Measurements from ENCODE around the gene WDR5. TPM values are rescaled to one million over a fixed set of nuclear protein-coding genes. Genes with fewer than 3 reads are reported as not detected.

WDR5 gene
- total and polyA plus RNA-seq, 4 donors = 15.7 to 27.3 (median 21.6) TPM

DNA sequence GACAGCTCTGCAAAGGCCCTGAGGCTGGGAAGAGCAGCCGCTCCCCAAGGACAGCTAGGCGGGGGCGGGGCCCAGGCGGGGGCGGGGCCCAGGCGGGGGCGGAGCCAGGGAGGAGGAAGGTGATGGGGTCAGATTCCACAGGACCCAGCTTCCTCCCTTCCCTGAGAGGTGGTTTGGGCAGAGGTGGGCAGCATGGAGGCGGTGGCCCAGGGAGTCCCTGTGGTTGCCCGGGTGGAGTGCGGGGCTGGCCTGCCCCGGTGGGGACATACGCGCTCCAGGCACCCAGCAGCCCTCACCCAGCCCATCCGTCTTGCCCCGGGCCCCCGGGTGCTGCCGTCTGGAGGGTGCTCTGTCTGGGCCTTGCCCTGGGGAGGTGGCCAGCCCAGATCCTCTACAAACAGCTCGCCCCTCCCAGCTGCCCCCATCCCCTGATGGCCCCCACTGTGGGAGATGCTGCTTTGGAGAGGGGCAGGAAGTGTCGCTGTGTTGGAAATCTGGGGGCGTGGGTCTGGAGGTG, 39.5 kb downstream of the WDR5 start:
- no peak overlapping the region for H3K27ac ChIP-seq (ENCODE audit: low read depth in 1 of 2, low read length in 1 of 2)
- DNase-seq = no peak
- no peak overlapping the region for H3K4me3 ChIP-seq
- no peak overlapping the region for H3K9ac ChIP-seq (ENCODE audit: insufficient read depth in 1 of 2, low read length in 2 of 2)
- WGBS, 2 donors = 54 to 72% methylated on average over 18 to 20 of the region's 20 CpGs
- no peaks in the 10 kb centered on the region for H3K9me3 ChIP-seq (ENCODE audit: control insufficient read depth in 4 of 4, insufficient read depth in 3 of 4, low read length in 3 of 4)
- ATAC-seq (ENCODE audit: insufficient read depth, low FRiP score) = no peak
- H3K4me1 ChIP-seq (ENCODE audit: control insufficient read depth in 5 of 5, insufficient read depth in 5 of 5, low read length in 5 of 5) = peaks cover 0 to 37% (median 13%) of the 10 kb centered on the region in 5 donors
- H3K36me3 ChIP-seq (ENCODE audit: control insufficient read depth in 4 of 4, insufficient read depth in 4 of 4, low read length in 4 of 4) = no peaks in the 10 kb centered on the region
- TF ChIP-seq, protein P1, sequence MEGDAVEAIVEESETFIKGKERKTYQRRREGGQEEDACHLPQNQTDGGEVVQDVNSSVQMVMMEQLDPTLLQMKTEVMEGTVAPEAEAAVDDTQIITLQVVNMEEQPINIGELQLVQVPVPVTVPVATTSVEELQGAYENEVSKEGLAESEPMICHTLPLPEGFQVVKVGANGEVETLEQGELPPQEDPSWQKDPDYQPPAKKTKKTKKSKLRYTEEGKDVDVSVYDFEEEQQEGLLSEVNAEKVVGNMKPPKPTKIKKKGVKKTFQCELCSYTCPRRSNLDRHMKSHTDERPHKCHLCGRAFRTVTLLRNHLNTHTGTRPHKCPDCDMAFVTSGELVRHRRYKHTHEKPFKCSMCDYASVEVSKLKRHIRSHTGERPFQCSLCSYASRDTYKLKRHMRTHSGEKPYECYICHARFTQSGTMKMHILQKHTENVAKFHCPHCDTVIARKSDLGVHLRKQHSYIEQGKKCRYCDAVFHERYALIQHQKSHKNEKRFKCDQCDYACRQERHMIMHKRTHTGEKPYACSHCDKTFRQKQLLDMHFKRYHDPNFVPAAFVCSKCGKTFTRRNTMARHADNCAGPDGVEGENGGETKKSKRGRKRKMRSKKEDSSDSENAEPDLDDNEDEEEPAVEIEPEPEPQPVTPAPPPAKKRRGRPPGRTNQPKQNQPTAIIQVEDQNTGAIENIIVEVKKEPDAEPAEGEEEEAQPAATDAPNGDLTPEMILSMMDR (IDR thresholded peaks at IDR 0.05; ENCODE audit: control extremely low read depth, extremely low read depth) = no peak
- H3K27me3 ChIP-seq (ENCODE audit: control insufficient read depth in 3 of 3, insufficient read depth in 3 of 3, low read length in 2 of 3) = peaks cover 0 to 6% (median 6%) of the 10 kb centered on the region in 3 donors

DNA sequence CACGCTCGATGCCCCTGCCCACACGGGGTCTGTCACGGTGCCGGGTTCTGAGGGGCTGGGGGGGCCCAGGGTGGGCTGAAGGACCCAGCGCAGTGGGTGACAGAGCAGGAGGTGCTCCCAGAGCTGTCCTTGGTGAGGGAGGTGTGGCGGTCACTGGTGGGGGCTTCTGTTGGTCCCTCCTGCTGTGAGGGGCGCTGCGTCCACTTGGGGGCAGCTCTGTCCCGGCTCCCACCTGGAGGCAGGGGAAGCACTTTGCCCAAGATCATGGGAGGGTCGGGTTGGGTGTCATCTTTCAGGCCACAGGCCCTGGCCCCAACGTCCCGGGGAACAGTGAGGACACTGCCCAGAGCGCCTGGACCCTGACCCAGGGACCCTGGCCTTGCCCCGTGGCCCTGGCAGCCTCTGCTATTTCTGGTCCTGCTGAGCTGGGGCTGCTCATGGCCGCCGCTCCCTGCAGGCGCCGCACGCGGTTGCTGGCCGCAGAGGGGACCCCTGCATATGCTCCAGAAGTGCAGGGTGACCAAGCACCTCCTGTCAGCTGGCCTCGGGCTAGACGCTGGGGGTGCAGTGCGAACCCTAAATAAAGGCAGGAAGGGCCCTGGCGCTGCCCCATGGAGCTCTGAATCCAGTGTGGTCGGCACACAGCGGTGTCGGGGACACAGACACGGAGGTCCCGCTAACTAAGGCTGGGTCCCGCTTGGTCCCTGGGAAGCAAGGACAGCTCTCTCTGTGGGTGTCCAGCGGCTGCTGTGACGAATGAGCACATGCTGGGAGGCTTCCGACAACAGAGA, 40.1 kb downstream of the WDR5 start:
- H3K9ac ChIP-seq (ENCODE audit: insufficient read depth in 1 of 2, low read length in 2 of 2) = no peak overlapping the region
- peak; percentile 34 to 54 (median 45) for DNase-seq
- no peak for ATAC-seq (ENCODE audit: insufficient read depth, low FRiP score)
- H3K4me1 ChIP-seq (ENCODE audit: control insufficient read depth in 5 of 5, insufficient read depth in 5 of 5, low read length in 5 of 5) = peaks cover 0 to 37% (median 13%) of the 10 kb centered on the region in 5 donors
- 52 to 81% methylated on average over 35 of the region's 35 CpGs for WGBS, 2 donors
- no peak overlapping the region for H3K4me3 ChIP-seq
- TF ChIP-seq, protein P1 (IDR thresholded peaks at IDR 0.05; ENCODE audit: control extremely low read depth, extremely low read depth) = no peak
- H3K9me3 ChIP-seq (ENCODE audit: control insufficient read depth in 4 of 4, insufficient read depth in 3 of 4, low read length in 3 of 4) = no peaks in the 10 kb centered on the region
- H3K27me3 ChIP-seq (ENCODE audit: control insufficient read depth in 3 of 3, insufficient read depth in 3 of 3, low read length in 2 of 3) = peaks cover 0 to 6% (median 6%) of the 10 kb centered on the region in 3 donors
- H3K36me3 ChIP-seq (ENCODE audit: control insufficient read depth in 4 of 4, insufficient read depth in 4 of 4, low read length in 4 of 4) = no peaks in the 10 kb centered on the region
- H3K27ac ChIP-seq (ENCODE audit: low read depth in 1 of 2, low read length in 1 of 2) = no peak overlapping the region

DNA sequence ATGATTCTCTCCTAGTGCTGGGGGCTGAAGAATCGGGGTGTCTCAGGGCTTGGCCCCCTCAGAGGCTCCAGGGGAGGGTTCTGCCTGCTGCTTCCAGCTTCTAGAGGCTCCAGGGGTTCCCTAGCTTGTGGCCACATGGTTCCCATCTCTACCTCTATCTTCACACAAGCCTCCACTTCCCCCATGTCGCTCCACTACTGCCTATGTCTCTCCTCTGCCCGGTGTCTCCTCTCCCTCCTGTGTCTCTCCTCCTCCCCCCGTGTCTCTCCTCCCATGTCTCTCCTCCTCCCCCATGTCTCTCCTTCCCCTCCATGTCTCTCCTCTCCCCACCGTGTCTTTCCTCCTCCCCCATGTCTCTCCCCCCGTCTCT, 40.7 kb downstream of the WDR5 start:
- no peak for ATAC-seq (ENCODE audit: insufficient read depth, low FRiP score)
- no peak overlapping the region for H3K27ac ChIP-seq (ENCODE audit: low read depth in 1 of 2, low read length in 1 of 2)
- peaks cover 0 to 35% (median 13%) of the 10 kb centered on the region in 5 donors for H3K4me1 ChIP-seq (ENCODE audit: control insufficient read depth in 5 of 5, insufficient read depth in 5 of 5, low read length in 5 of 5)
- DNase-seq = no peak
- 52 to 86% methylated on average over 6 of the region's 6 CpGs for WGBS, 2 donors
- no peaks in the 10 kb centered on the region for H3K9me3 ChIP-seq (ENCODE audit: control insufficient read depth in 4 of 4, insufficient read depth in 3 of 4, low read length in 3 of 4)
- TF ChIP-seq, protein P1 (IDR thresholded peaks at IDR 0.05; ENCODE audit: control extremely low read depth, extremely low read depth) = no peak
- no peak overlapping the region for H3K4me3 ChIP-seq
- peaks cover 0 to 6% (median 6%) of the 10 kb centered on the region in 3 donors for H3K27me3 ChIP-seq (ENCODE audit: control insufficient read depth in 3 of 3, insufficient read depth in 3 of 3, low read length in 2 of 3)
- H3K36me3 ChIP-seq (ENCODE audit: control insufficient read depth in 4 of 4, insufficient read depth in 4 of 4, low read length in 4 of 4) = no peaks in the 10 kb centered on the region
- H3K9ac ChIP-seq (ENCODE audit: insufficient read depth in 1 of 2, low read length in 2 of 2) = no peak overlapping the region
